DMS153 (cell line): ENCODE results near the gene PTPRD.

Source experiments
- DNase-seq: peaks from one replicate; lab custom pipeline; 2025; lab: John Stamatoyannopoulos, UW

Gene PTPRD

DNA sequence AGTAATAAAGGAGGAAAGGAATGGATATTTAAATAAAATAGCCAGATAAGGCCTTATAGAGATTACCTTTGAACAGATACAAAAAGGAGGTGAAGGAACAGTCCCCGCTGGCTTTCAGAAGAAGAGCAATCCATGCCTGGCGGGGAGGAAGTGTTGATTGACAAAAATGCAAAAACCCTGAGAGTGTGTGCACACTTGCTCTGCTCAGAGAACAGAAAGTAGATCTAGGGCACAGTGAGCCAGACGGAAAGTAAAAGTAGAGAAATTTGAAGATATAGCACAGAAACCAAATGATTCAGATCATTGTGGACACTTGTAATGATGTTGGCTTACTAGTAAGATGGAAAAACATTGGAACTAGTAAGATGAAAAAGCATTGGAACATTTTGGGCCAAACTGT is 720.6 kb downstream of the PTPRD start:
- DNase-seq = no peak

DNA sequence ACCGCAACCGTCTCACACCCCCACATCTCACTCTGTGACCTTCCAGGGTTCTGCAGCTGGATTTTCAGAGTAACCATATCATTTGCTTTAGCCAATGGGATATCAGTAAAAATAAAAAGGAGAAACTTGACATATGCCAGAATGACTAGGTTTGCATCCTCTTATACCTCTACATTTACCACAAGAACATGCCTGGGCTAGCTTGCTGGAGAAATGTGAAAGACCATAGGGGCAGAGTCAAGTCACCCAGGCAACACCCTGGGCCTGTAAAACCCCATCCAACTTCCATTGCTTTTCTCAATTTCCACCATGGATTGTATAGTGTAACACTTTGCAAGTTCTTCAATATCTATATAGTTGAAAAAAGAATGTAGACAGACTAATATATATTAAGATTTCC is 731.1 kb downstream of the PTPRD start:
- DNase-seq = no peak

DNA sequence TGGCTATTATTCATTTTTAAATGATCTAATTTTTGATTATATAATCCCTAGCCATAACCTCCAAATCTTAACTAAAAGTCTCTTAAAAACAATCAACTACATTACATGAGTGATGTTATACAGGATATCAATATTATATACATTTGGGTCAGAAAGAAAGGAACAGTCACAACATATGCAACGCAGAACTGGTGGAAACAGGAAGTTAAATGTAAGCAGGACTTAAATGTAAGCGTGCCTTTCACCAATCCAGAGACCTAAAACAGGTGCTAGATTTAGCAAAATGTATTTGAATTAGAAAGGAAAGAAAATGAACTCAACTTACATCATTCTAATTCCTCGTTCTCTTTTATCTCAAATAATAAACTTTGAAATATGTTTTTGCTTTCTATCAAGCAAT is 738.5 kb downstream of the PTPRD start:
- DNase-seq = no peak

DNA sequence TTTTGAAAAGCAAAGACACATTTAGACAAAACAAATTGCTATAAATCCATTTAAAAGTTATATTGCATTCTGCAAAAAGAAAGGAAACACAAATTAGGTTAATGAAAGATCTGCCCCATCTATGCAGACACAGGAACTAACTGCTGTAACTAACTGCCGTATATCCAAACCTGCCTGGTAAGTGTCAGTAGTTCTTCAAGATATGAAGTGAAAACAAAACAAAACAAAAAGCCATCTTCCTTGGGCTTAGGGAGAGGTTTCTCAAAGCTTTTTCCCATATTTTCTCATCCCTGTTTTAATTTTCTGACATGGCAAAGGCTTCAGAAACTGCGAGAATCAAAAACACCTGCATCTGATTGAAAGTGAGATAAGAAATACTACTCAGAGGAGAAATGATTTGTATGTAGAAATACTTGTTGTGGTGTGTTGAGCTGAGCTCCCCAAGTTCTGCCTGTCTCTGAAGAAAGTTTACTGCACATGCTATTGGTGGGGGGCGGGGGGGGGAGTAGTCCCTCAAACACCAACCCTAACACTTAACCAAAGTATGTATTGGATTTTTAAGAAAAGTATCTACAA is 750.5 kb downstream of the PTPRD start:
- DNase-seq = no peak

- peak; percentile 42 for DNase-seq
These were observed 757.4 kb downstream of the PTPRD start for GRCh38 chr9:9855177-9856078.

- DNase-seq = no peak
These were observed 765.1 kb downstream of the PTPRD start for GRCh38 chr9:9847750-9848149.

- no peak for DNase-seq
These were observed 766.2 kb downstream of the PTPRD start for GRCh38 chr9:9846557-9846956.

DNA sequence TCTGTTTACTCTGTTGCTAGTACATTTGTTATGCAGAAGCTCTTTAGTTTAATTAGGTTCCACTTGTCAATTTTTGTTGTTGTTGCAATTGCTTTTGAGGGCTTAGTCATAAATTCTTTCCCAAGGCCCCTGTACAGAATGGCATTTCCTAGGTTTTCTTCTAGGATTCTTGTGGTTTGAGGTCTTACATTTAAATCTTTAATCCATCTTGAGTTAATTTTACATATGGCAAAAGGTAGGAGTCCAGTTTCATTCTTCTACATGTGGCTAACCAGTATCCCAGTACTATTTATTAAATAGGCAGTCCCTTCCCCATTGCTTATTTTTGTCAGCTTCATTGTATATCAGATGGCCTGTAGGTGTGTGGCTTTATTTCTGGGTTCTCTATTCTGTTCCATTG is 792.4 kb downstream of the PTPRD start:
- DNase-seq = no peak

GRCh38 chr9:9819886-9820285 is 792.9 kb downstream of the PTPRD start:
- DNase-seq = no peak

- no peak for DNase-seq
These were observed 795.6 kb downstream of the PTPRD start for GRCh38 chr9:9817176-9817575.

GRCh38 chr9:9804109-9804508 is 808.7 kb downstream of the PTPRD start:
- DNase-seq = no peak

DNA sequence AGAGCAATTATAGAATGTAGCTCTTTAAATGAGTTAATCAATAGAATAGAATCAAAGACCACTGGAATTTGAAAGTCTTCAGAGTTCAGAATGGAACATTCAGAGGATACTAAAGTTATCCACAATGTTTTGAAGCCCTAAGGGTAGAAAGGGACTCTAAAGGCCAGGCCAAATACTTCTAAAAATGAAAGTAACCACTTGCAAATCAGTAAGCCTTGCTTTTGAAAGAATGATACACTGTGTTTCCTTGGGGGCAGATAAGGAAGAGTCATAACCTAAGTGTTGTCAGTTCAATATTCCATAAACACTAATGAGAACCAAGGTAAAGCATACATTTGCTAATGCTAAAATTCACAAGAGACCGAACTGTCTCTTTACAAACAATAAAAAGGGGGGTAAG is 813.5 kb downstream of the PTPRD start:
- DNase-seq = no peak

GRCh38 chr9:9792144-9792857 is 820.5 kb downstream of the PTPRD start:
- DNase-seq = no peak

GRCh38 chr9:9791611-9792010 is 821.2 kb downstream of the PTPRD start:
- no peak for DNase-seq

DNA sequence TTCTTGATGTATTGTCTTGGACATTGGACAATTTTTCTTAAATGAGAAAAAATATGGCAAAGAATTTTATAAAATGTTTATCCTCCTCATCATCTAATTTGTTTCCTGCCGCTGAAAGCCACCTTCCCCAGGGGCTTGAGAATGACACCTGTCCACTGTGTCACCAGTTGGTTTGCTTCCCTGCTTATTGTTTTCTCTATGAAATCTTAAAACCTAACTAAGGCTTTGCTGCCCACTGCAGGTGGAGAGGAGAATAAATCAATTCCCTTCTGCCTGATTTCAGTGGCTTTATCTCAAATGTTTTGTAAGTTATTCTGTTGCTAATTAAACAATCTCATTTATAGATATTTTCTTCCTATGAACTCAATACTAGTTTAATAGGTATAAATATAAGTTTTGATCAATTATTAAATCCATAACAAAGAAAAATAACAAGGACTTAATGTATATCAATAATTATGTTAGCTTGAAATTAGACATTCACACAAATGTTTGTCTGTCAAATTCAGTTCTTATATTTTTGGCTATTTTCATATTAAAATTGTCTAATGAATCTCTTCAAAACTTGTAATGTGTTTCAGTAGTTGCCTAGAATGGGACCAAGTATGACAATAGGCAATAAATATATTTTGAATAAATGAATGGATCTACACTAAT is 822.5 kb downstream of the PTPRD start:
- peak; percentile 87 for DNase-seq

- DNase-seq = no peak
These were observed 829.1 kb downstream of the PTPRD start for GRCh38 chr9:9783711-9784110.

GRCh38 chr9:9783211-9783610 is 829.6 kb downstream of the PTPRD start:
- no peak for DNase-seq

- DNase-seq = no peak
These were observed 834.5 kb downstream of the PTPRD start for GRCh38 chr9:9778293-9778692.

- DNase-seq = no peak
These were observed 838.3 kb downstream of the PTPRD start for GRCh38 chr9:9774471-9774870.

GRCh38 chr9:9771314-9771713 is 841.5 kb downstream of the PTPRD start:
- DNase-seq = no peak

GRCh38 chr9:9764821-9765220 is 848.0 kb downstream of the PTPRD start:
- DNase-seq = no peak

DNA sequence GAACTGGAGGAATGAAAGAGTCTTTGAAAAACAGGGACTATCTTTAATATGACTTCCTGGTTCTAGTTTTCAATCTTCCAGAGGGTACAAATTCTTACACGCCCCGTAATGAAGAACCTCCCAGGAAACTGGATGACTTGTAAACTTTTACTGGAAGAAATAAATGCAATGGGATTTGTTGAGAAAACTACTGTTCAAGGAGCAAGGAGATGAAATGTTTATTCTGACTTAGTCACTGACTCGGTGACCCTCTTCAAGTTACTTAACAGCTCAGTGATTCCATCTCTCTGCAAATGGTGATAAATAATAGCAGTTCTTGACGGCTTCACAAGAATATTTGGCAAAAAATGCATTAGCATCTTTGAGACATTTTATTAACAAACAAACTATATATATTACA is 858.6 kb downstream of the PTPRD start:
- no peak for DNase-seq

DNA sequence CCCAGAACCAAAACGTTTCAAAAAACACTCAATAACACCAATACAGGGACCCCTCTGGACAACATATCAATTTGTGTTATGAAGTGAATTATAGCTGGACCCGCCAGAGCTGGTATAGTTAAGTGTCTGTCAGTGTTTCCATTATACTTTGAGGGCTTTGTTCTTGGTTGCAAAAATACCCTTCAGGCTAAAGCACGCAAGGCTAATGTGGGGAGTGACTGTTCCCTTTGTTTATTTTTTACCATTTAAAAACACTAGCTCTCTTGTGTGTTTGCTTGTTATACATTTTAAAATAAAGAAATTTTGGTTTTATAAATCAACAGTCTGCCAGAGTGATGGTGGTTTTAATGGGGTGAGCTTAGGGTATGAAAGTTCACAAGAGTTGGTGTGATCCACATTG is 859.5 kb downstream of the PTPRD start:
- peak; percentile 43 for DNase-seq
